Neuronal stem cell (in vitro differentiated cells): ENCODE measurements around the gene HTATIP2.

Source experiments
- DNase-seq: peaks from one replicate; pipeline ENCODE4 v3.0.0-alpha.2; 2013; ENCODE audit warnings: low spot score
- H2AFZ ChIP-seq: one replicate; pipeline ENCODE4 v1.6.1; 2013; ENCODE audit warnings: mild to moderate bottlenecking, low read length, inconsistent platforms
- H2AK5ac ChIP-seq: 2 replicates; pipeline ENCODE4 v1.6.1; 2013; ENCODE audit warnings: low read depth, mild to moderate bottlenecking, inconsistent platforms, low read length, moderate library complexity, mixed read lengths
- H2BK120ac ChIP-seq: 2 replicates; pipeline ENCODE4 v1.6.1; 2013; ENCODE audit warnings: low read depth, mild to moderate bottlenecking, inconsistent platforms, low read length, moderate library complexity, mixed read lengths
- H2BK12ac ChIP-seq: one replicate; pipeline ENCODE4 v1.6.1; 2013; ENCODE audit warnings: low read length, inconsistent platforms
- H2BK15ac ChIP-seq: 2 replicates; pipeline ENCODE4 v1.6.1; 2013; ENCODE audit warnings: mild to moderate bottlenecking, low read length, inconsistent platforms, mixed read lengths
- H2BK5ac ChIP-seq: one replicate; pipeline ENCODE4 v1.6.1; 2013; ENCODE audit warnings: inconsistent platforms, mild to moderate bottlenecking, low read length, moderate library complexity
- H3K14ac ChIP-seq: one replicate; pipeline ENCODE4 v1.6.1; 2013; ENCODE audit warnings: low read length, inconsistent platforms
- H3K18ac ChIP-seq: 2 replicates; pipeline ENCODE4 v1.6.1; 2013; ENCODE audit warnings: low read length, inconsistent platforms
- H3K23ac ChIP-seq: 2 replicates; pipeline ENCODE4 v1.6.1; 2013; ENCODE audit warnings: low read depth, mild to moderate bottlenecking, mixed read lengths, low read length, inconsistent platforms; ENCODE audit not compliant: poor library complexity
- H3K27ac ChIP-seq: replicated peaks from 3 replicates; pipeline ENCODE4 v1.5.1; 2013; ENCODE audit warnings: low read length, inconsistent platforms
- H3K27me3 ChIP-seq, 3 experiments: 2 replicates each; pipeline ENCODE4 v1.6.1; 2013; ENCODE audit warnings: low read length in 3 of 3, mild to moderate bottlenecking in 2 of 3, inconsistent platforms in 1 of 3, low read depth in 1 of 3, mixed read lengths in 1 of 3, moderate library complexity in 1 of 3; ENCODE audit not compliant: control insufficient read depth in 3 of 3, insufficient read depth in 3 of 3
- H3K36me3 ChIP-seq, 2 donors: replicated peaks in 1 of 2; 2 replicates each; pipeline ENCODE4 v1.6.1; 2013; ENCODE audit warnings: low read length in 2 of 2; ENCODE audit not compliant: control insufficient read depth in 2 of 2, insufficient read depth in 2 of 2
- H3K4ac ChIP-seq: 2 replicates; pipeline ENCODE4 v1.6.1; 2013; ENCODE audit warnings: inconsistent platforms, mild to moderate bottlenecking, low read length, moderate library complexity
- H3K4me1 ChIP-seq, 2 donors: 1 replicate in 1 of 2; 2 replicates in 1 of 2; pipeline ENCODE4 v1.6.1; 2013; ENCODE audit warnings: low read length in 2 of 2, low read depth in 1 of 2; ENCODE audit not compliant: control insufficient read depth in 2 of 2, insufficient read depth in 1 of 2
- H3K4me2 ChIP-seq: one replicate; pipeline ENCODE4 v1.6.1; 2013; ENCODE audit warnings: mild to moderate bottlenecking, low read length, inconsistent platforms; ENCODE audit not compliant: insufficient read depth, poor library complexity, severe bottlenecking
- H3K4me3 ChIP-seq, 2 donors: 2 replicates each; pipeline ENCODE4 v1.5.1; 2013; ENCODE audit warnings: low read length in 2 of 2, mild to moderate bottlenecking in 2 of 2, inconsistent platforms in 1 of 2, moderate library complexity in 1 of 2
- H3K79me1 ChIP-seq: one replicate; pipeline ENCODE4 v1.6.1; 2013; ENCODE audit warnings: low read depth, mild to moderate bottlenecking, inconsistent platforms, low read length, moderate library complexity
- H3K9ac ChIP-seq: one replicate; pipeline ENCODE4 v1.6.1; 2013; ENCODE audit warnings: mild to moderate bottlenecking, low read depth, low read length, inconsistent platforms; ENCODE audit not compliant: poor library complexity
- H3K9me3 ChIP-seq, 2 donors: replicated peaks in 1 of 2; 2 replicates each; pipeline versions ENCODE3 to v1.6.1; 2013; ENCODE audit warnings: low read length in 2 of 2, mild to moderate bottlenecking in 2 of 2, inconsistent platforms in 1 of 2, low read depth in 1 of 2, mixed read lengths in 1 of 2, moderate library complexity in 1 of 2; ENCODE audit not compliant: control insufficient read depth in 2 of 2, insufficient read depth in 1 of 2
- H4K8ac ChIP-seq: one replicate; pipeline ENCODE4 v1.6.1; 2013; ENCODE audit warnings: low read depth, mild to moderate bottlenecking, inconsistent platforms, low read length, moderate library complexity
- H4K91ac ChIP-seq: one replicate; pipeline ENCODE4 v1.6.1; 2013; ENCODE audit warnings: low read length, low read depth, mild to moderate bottlenecking, inconsistent platforms; ENCODE audit not compliant: poor library complexity
- WGBS, 2 donors: extraction: QIAGEN DNeasy Blood & Tissue Kit; methylation state at CpG; one replicate each; pipeline ENCODE4 v1.1.7; 2013; ENCODE audit warnings: missing lambda C conversion rate in 2 of 2, mixed read lengths in 1 of 2; ENCODE audit not compliant: insufficient read length in 2 of 2, insufficient replicate concordance in 1 of 2; ENCODE audit errors: extremely low coverage in 2 of 2; 5-methylcytosine and 5-hydroxymethylcytosine counted together

Gene HTATIP2

GRCh38 chr11:20351751-20352262 is 11.7 kb upstream of the HTATIP2 start:
- H3K4me1 ChIP-seq = peaks cover 0 to 1% of the 10 kb centered on the region in 2 donors
- no peak overlapping the region for H2BK120ac ChIP-seq
- no peak overlapping the region for H4K91ac ChIP-seq
- H2BK5ac ChIP-seq = no peak overlapping the region
- no peak overlapping the region for H3K9ac ChIP-seq
- no peak overlapping the region for H4K8ac ChIP-seq
- H3K36me3 ChIP-seq = no peaks in the 10 kb centered on the region
- H2BK12ac ChIP-seq = no peak overlapping the region
- no peak overlapping the region for H3K23ac ChIP-seq
- H3K4me2 ChIP-seq = no peak overlapping the region
- no peak overlapping the region for H2AFZ ChIP-seq
- H3K27ac ChIP-seq = no peak overlapping the region
- no peak for DNase-seq
- no peaks in the 10 kb centered on the region for H3K9me3 ChIP-seq
- no peak overlapping the region for H2BK15ac ChIP-seq
- H3K14ac ChIP-seq = no peak overlapping the region
- no peaks in the 10 kb centered on the region for H3K79me1 ChIP-seq
- H3K18ac ChIP-seq = no peak overlapping the region
- no peak overlapping the region for H3K4me3 ChIP-seq
- no peak overlapping the region for H2AK5ac ChIP-seq
- H3K27me3 ChIP-seq = peaks cover 0 to 13% (median 0%) of the 10 kb centered on the region in 3 experiments
- WGBS, 2 donors = no CpG with 5 or more reads among the region's 2 CpGs
- no peak overlapping the region for H3K4ac ChIP-seq

GRCh38 chr11:20353829-20354434 is 9.6 kb upstream of the HTATIP2 start:
- no peak overlapping the region for H3K9ac ChIP-seq
- peaks cover 0 to 1% of the 10 kb centered on the region in 2 donors for H3K4me1 ChIP-seq
- H3K4ac ChIP-seq = no peak overlapping the region
- H2BK15ac ChIP-seq = no peak overlapping the region
- H3K36me3 ChIP-seq = no peaks in the 10 kb centered on the region
- H3K27ac ChIP-seq = peak overlapping the region; percentile 12
- no peak overlapping the region for H4K8ac ChIP-seq
- no peak overlapping the region for H3K4me3 ChIP-seq
- no peak overlapping the region for H3K4me2 ChIP-seq
- H2BK5ac ChIP-seq = no peak overlapping the region
- no peak overlapping the region for H2BK120ac ChIP-seq
- H3K9me3 ChIP-seq = no peaks in the 10 kb centered on the region
- WGBS, 2 donors = no CpG with 5 or more reads among the region's 6 CpGs
- no peak overlapping the region for H2BK12ac ChIP-seq
- peaks cover 0 to 21% (median 0%) of the 10 kb centered on the region in 3 experiments for H3K27me3 ChIP-seq
- H3K23ac ChIP-seq = no peak overlapping the region
- H3K18ac ChIP-seq = no peak overlapping the region
- no peak overlapping the region for H4K91ac ChIP-seq
- H3K79me1 ChIP-seq = no peaks in the 10 kb centered on the region
- DNase-seq = no peak
- no peak overlapping the region for H2AK5ac ChIP-seq
- H2AFZ ChIP-seq = no peak overlapping the region
- H3K14ac ChIP-seq = no peak overlapping the region

GRCh38 chr11:20355221-20356219 is 8.0 kb upstream of the HTATIP2 start:
- Histone ChIP-seq H2BK15ac (no peak overlapping the region), H3K4ac (no peak overlapping the region), H2AK5ac (no peak overlapping the region), H2BK120ac (no peak overlapping the region), H3K79me1 (no peaks in the 10 kb centered on the region), H3K27me3 (peaks cover 0 to 24% (median 0%) of the 10 kb centered on the region in 3 experiments), H3K36me3 (no peaks in the 10 kb centered on the region), H3K23ac (no peak overlapping the region), H3K14ac (no peak overlapping the region), H2BK5ac (no peak overlapping the region), H2AFZ (no peak overlapping the region), H4K8ac (no peak overlapping the region), H3K4me2 (no peak overlapping the region), H3K18ac (no peak overlapping the region), H4K91ac (no peak overlapping the region), H2BK12ac (no peak overlapping the region), H3K9ac (no peak overlapping the region), H3K27ac (no peak overlapping the region), H3K9me3 (no peaks in the 10 kb centered on the region), H3K4me1 (peaks cover 0 to 1% of the 10 kb centered on the region in 2 donors), H3K4me3 (no peak overlapping the region)
- no peak for DNase-seq
- WGBS, 2 donors = no CpG with 5 or more reads among the region's 12 CpGs

- Histone ChIP-seq H2BK15ac (no peak overlapping the region), H4K8ac (no peak overlapping the region), H3K9me3 (no peaks in the 10 kb centered on the region), H2AK5ac (no peak overlapping the region), H4K91ac (no peak overlapping the region), H3K36me3 (no peaks in the 10 kb centered on the region), H3K27ac (no peak overlapping the region), H3K4me2 (no peak overlapping the region), H2BK5ac (no peak overlapping the region), H3K9ac (no peak overlapping the region), H3K14ac (no peak overlapping the region), H3K79me1 (no peaks in the 10 kb centered on the region), H3K18ac (no peak overlapping the region), H2BK12ac (no peak overlapping the region), H2AFZ (no peak overlapping the region), H2BK120ac (no peak overlapping the region), H3K4ac (no peak overlapping the region), H3K27me3 (peaks cover 0 to 34% (median 0%) of the 10 kb centered on the region in 3 experiments), H3K4me1 (peaks cover 0 to 1% of the 10 kb centered on the region in 2 donors), H3K4me3 (no peak overlapping the region), H3K23ac (no peak overlapping the region)
- no peak for DNase-seq
- no CpG with 5 or more reads among the region's 1 CpG for WGBS, 2 donors
These were observed 6.4 kb upstream of the HTATIP2 start for GRCh38 chr11:20357150-20357549.
